Measurements from ENCODE around the gene EPHA3. TPM values are rescaled to one million over a fixed set of nuclear protein-coding genes. Genes with fewer than 3 reads are reported as not detected.

Gene EPHA3
- total and polyA plus RNA-seq, 11 donors: 1.0 to 9.4 (median 3.5) TPM

DNA sequence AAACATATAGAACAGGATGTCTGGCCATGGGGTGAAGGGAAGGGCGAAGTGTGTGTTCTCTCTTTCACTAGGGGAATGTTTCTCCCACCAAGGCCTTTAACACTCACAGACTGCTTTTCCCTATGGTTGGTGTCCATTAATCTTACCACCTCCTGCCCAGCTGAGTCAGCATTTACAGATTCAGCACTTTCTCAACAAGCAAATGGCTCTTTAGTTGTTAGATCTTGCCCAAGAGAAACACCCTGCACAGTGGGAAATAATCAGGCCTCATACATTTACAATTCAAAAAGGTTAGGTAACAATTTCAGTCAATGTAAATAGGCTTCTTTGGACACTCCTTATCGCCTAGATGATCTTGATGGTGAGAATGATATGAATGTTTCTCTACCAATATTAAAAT, 418.2 kb downstream of the EPHA3 start:
- H3K27me3 ChIP-seq: no peaks in the 10 kb centered on the region
- ATAC-seq (no peak), DNase-seq (no peak)
- TF ChIP-seq POLR2A (IDR thresholded peaks at IDR 0.05): no peak
- TF ChIP-seq, protein P1, sequence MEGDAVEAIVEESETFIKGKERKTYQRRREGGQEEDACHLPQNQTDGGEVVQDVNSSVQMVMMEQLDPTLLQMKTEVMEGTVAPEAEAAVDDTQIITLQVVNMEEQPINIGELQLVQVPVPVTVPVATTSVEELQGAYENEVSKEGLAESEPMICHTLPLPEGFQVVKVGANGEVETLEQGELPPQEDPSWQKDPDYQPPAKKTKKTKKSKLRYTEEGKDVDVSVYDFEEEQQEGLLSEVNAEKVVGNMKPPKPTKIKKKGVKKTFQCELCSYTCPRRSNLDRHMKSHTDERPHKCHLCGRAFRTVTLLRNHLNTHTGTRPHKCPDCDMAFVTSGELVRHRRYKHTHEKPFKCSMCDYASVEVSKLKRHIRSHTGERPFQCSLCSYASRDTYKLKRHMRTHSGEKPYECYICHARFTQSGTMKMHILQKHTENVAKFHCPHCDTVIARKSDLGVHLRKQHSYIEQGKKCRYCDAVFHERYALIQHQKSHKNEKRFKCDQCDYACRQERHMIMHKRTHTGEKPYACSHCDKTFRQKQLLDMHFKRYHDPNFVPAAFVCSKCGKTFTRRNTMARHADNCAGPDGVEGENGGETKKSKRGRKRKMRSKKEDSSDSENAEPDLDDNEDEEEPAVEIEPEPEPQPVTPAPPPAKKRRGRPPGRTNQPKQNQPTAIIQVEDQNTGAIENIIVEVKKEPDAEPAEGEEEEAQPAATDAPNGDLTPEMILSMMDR (IDR thresholded peaks at IDR 0.05): no peak
- no peak overlapping the region for H3K27ac ChIP-seq
- peaks cover 0 to 8% (median 0%) of the 10 kb centered on the region in 12 donors for H3K4me1 ChIP-seq
- intact Hi-C loops (cut with DNase I): no loop called here
- no peaks in the 10 kb centered on the region for H3K9me3 ChIP-seq
- WGBS, 4 donors: 91 to 95% (median 92%) methylated on average over 2 of the region's 2 CpGs
- H3K36me3 ChIP-seq: no peaks in the 10 kb centered on the region
- H3K4me3 ChIP-seq: no peak overlapping the region

DNA sequence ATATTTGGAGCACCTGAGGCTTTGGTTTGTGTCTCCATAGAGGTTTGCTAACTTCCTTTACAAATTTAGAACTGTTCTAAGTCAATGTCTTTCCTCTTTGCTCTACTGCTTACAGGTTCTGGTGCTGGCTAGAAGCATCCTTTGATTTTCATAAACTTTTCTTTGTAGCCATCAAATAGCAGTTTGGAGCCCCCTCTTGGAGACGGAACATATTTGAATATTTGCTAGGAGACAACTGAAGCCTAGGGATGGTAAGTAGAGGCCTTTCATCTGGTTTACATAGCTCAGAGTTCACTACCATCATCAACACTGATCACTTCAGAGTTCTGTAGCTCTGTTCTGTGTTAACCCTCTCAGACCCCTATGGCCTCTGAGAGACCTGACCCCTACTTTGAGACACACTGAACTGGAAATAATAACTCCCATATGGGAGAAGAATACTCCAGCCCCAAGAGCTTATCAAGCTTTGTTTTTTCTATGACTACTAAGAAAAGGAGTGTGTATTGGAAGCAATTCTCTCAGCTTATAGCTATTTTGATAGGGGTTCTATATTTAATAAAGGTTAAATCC, 420.4 kb downstream of the EPHA3 start:
- no peak for TF ChIP-seq POLR2A (IDR thresholded peaks at IDR 0.05)
- TF ChIP-seq, protein P1 (IDR thresholded peaks at IDR 0.05): no peak
- Histone ChIP-seq H3K4me3 (no peak overlapping the region), H3K27ac (no peak overlapping the region), H3K36me3 (no peaks in the 10 kb centered on the region), H3K4me1 (no peaks in the 10 kb centered on the region), H3K27me3 (no peaks in the 10 kb centered on the region), H3K9me3 (peaks cover 0 to 4% (median 0%) of the 10 kb centered on the region in 12 donors)
- 83 to 98% (median 88%) methylated on average over 1 of the region's 1 CpG for WGBS, 4 donors
- no peak for DNase-seq
- no peak for ATAC-seq
- intact Hi-C loops (cut with DNase I): no loop called here
